ENCODE data around the gene PRDM16. TPM values are rescaled to one million over a fixed set of nuclear protein-coding genes. Genes with fewer than 3 reads are reported as not detected.

The PRDM16 gene
- total RNA-seq, 1 donor from 2014 or later, result 84.2 TPM

DNA sequence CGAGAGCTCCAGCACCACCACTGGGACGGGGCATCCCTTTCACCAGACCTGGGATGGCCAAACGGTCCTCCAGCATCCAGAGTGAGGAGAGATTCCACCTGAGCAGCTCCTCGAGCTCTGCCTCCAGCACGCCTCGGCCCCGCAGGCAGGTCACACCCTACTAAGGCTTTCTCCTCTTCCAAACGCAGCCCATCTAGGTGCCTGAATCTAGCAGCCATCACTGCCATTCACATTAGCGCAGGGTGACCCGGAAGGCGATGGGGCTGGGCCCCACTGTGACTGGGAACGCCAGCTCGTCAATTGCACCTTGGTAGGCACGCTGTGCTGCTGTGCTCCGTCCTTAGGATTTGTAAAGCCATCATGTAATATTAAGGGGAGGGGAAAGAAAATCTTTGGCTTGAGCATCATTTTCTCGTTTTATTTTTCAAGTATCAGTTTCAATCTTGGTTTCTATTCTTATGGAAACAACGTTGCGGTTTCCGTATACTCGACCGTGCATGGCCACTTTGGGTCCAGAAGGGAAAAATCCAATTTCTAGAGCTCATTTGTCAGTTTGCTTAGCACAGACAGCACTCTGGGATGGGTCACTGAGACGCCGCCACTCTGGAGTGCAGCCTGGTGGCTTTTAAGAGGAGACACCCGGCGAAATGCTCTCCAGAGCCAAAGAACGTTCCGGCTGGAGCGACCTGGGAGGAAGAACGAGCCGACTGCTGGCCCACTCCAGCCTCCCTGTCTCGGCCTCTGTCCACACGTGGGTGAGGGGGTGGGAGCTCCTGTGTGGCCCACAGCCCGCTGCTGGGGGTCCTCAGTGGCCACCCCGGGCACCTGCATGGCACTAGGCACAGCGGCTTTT, 173.6 kb downstream of the PRDM16 start:
- H3K27ac ChIP-seq, result peak overlapping the region; percentile 83
- TF ChIP-seq, protein P1, sequence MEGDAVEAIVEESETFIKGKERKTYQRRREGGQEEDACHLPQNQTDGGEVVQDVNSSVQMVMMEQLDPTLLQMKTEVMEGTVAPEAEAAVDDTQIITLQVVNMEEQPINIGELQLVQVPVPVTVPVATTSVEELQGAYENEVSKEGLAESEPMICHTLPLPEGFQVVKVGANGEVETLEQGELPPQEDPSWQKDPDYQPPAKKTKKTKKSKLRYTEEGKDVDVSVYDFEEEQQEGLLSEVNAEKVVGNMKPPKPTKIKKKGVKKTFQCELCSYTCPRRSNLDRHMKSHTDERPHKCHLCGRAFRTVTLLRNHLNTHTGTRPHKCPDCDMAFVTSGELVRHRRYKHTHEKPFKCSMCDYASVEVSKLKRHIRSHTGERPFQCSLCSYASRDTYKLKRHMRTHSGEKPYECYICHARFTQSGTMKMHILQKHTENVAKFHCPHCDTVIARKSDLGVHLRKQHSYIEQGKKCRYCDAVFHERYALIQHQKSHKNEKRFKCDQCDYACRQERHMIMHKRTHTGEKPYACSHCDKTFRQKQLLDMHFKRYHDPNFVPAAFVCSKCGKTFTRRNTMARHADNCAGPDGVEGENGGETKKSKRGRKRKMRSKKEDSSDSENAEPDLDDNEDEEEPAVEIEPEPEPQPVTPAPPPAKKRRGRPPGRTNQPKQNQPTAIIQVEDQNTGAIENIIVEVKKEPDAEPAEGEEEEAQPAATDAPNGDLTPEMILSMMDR (IDR thresholded peaks at IDR 0.05), result no peak
- intact Hi-C loops (cut with DNase I), result loop anchor here (5.0 kb wide), 1 partner anchor 45 kb away; no protein-coding TSS in a partner anchor
- H3K4me3 ChIP-seq, result no peak overlapping the region
- DNase-seq (ENCODE audit: low spot score in 2 of 2), result no peak
- H3K27me3 ChIP-seq, result no peaks in the 10 kb centered on the region
- peaks cover 6 to 29% of the 10 kb centered on the region in 2 donors for H3K4me1 ChIP-seq
- no peaks in the 10 kb centered on the region for H3K9me3 ChIP-seq
- peaks cover 0 to 20% of the 10 kb centered on the region in 2 donors for H3K36me3 ChIP-seq

DNA sequence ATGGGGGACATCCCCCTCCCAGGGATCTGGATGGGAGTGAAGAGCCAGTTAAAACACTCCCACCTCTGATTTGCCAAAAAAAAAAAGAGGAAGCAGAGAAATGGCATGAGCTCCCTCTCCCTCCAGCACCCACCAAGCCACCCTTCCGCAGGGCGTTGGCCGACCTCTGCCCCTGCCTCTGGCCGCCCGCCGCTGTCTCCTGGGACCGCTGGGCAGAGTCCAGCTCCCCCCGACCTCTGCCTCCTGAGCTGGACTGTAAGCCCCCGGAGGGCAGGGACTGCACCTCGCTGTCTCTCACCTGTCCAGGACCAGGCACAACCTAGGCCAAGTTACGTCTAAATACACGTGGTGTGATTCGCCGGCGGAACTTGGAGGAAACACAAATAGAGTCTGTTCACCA, 174.3 kb downstream of the PRDM16 start:
- intact Hi-C loops (cut with DNase I), result loop anchor here (5.0 kb wide), 1 partner anchor 46 kb away; no protein-coding TSS in a partner anchor
- H3K27ac ChIP-seq, result peak overlapping the region; percentile 44 to 83
- TF ChIP-seq, protein P1 (IDR thresholded peaks at IDR 0.05), result no peak
- H3K36me3 ChIP-seq, result peaks cover 0 to 20% of the 10 kb centered on the region in 2 donors
- peaks cover 6 to 22% of the 10 kb centered on the region in 2 donors for H3K4me1 ChIP-seq
- DNase-seq (ENCODE audit: low spot score in 2 of 2), result no peak
- H3K4me3 ChIP-seq, result no peak overlapping the region
- no peaks in the 10 kb centered on the region for H3K9me3 ChIP-seq
- no peaks in the 10 kb centered on the region for H3K27me3 ChIP-seq

DNA sequence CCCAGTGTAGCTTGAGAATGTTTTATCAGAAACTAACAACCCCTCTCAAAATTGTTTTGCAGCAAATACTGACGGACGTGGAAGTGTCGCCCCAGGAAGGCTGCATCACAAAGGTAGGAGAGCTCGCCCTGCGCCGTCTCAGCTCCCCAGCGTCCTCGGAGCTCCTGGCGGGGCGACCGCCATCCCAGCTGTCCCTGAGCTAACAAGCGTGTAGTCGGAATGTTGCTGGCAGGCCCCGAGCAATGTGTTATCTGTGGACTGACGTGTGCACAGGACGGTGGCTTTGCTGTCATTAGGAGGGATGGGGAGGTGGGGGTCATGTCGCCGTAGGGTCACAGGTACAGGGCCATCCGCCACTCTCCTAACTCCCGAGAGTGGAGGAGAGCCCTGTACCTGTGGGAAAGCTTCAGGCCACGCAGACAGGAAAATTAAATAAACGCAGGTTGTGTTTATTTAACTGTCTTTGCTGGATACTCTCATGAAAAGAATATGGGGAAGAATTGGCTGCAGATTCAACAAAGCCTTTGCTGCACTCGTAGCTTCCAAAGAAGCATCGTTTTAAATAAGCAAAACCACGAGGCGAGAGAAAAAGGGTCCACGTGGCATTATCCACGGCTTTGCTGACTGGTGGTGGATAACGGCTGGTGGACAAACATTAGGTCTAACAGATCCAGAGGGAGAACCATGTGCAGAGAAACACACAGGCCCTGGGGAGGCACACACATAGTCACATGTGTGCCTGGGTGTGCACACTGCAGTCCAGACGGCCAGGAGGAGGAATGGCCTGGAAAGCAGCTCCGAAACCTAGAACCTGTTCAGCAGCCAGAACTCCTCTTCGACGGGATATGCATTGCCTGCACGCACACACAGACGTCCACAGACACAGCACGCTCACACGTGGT, 175.3 kb downstream of the PRDM16 start:
- TF ChIP-seq, protein P1 (IDR thresholded peaks at IDR 0.05), result no peak
- Histone ChIP-seq H3K9me3 (no peaks in the 10 kb centered on the region), H3K36me3 (peaks cover 0 to 20% of the 10 kb centered on the region in 2 donors), H3K27me3 (no peaks in the 10 kb centered on the region), H3K27ac (peak overlapping the region; percentile 44 to 83), H3K4me3 (no peak overlapping the region), H3K4me1 (peaks cover 6 to 22% of the 10 kb centered on the region in 2 donors)
- DNase-seq (ENCODE audit: low spot score in 2 of 2), result no peak
- intact Hi-C loops (cut with DNase I), result loop anchor here (5.0 kb wide), 1 partner anchor 47 kb away; no protein-coding TSS in a partner anchor

DNA sequence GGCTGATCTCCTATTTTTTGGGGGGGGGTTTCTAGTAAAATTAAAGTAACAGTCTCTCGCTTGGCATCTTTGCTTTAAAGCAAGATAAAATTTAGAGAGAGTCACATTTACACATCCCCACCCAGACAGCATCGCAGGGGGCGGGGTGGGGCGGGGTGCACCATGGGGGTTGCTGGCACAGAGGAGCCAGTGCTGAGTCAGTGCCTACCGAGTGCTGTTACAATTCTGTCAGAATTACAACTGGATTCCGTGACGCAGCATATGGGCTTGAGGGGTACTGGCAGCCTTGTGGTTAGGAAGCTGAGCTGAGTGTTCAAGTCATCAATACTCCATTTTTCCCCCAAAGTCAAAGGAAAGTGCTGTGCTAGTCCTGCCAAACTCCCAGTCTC, 175.9 kb downstream of the PRDM16 start:
- H3K36me3 ChIP-seq, result peaks cover 0 to 20% of the 10 kb centered on the region in 2 donors
- DNase-seq (ENCODE audit: low spot score in 2 of 2), result no peak
- H3K4me1 ChIP-seq, result peaks cover 6 to 22% of the 10 kb centered on the region in 2 donors

DNA sequence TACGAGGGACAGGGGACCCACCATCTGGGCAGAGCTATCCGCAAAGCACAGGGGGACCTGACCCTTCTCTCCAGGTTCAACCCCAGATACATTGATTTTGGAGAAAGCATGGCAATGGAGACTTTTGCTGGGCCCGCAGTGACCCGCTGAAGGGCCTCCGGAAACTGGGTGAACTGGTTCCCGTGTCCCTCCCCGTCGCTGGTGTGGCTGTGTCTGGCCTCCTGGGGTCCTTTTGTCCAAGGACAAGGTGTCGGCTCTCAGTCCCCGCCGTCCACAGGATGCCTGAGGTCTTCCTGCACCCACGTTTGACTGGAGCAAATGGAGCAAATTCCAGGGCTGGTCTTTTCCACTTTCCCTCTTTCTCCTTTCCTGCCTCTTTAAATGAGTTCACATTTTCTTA, 176.3 kb downstream of the PRDM16 start:
- Histone ChIP-seq H3K4me3 (no peak overlapping the region), H3K4me1 (peaks cover 6 to 22% of the 10 kb centered on the region in 2 donors), H3K36me3 (peaks cover 0 to 20% of the 10 kb centered on the region in 2 donors), H3K27ac (peak overlapping the region; percentile 5 to 28), H3K9me3 (no peaks in the 10 kb centered on the region), H3K27me3 (no peaks in the 10 kb centered on the region)
- DNase-seq (ENCODE audit: low spot score in 2 of 2), result no peak
- intact Hi-C loops (cut with DNase I), result no loop called here
- TF ChIP-seq, protein P1 (IDR thresholded peaks at IDR 0.05), result no peak

More for the DNA sequence above, 175.9 kb downstream of the PRDM16 start:
- no peaks in the 10 kb centered on the region for H3K27me3 ChIP-seq
- no peaks in the 10 kb centered on the region for H3K9me3 ChIP-seq
- TF ChIP-seq, protein P1 (IDR thresholded peaks at IDR 0.05), result no peak
- H3K4me3 ChIP-seq, result no peak overlapping the region
- intact Hi-C loops (cut with DNase I), result loop anchor here (5.0 kb wide), 1 partner anchor 48 kb away; no protein-coding TSS in a partner anchor
- peak overlapping the region; percentile 5 to 83 for H3K27ac ChIP-seq

All from ascending aorta (tissue), 2 donors.